OCI-LY1 (cell line): ENCODE measurements around the gene FAM83D.

ENCODE experiments used
- H2AFZ ChIP-seq: fragments of 200-600 bp; sonication (generic), shearing (Covaris generic); 2 replicates; pipeline ENCODE4 v1.6.0; 2014; ENCODE audit warnings: antibody characterized with exemption, mild to moderate bottlenecking, low read length
- H3F3A ChIP-seq: fragments of 200-600 bp; sonication (generic), shearing (Covaris generic); 2 replicates; pipeline ENCODE4 v1.6.0; 2014; ENCODE audit warnings: mild to moderate bottlenecking, antibody characterized with exemption, low read length, moderate library complexity; ENCODE audit not compliant: insufficient read depth
- H3K27ac ChIP-seq: fragments of 200-600 bp; sonication (generic); 2 replicates; pipeline ENCODE4 v1.5.1; 2014; ENCODE audit warnings: low read length, mixed run types, mild to moderate bottlenecking, low read depth; ENCODE audit not compliant: poor library complexity, severe bottlenecking
- H3K27me3 ChIP-seq: fragments of 200-600 bp; sonication (generic); 2 replicates; pipeline ENCODE4 v1.6.0; 2014; ENCODE audit warnings: antibody characterized with exemption, mild to moderate bottlenecking, low read length, moderate library complexity; ENCODE audit not compliant: insufficient read depth
- H3K36me3 ChIP-seq: fragments of 200-600 bp; sonication (generic); 2 replicates; pipeline ENCODE4 v1.6.1; 2014; ENCODE audit warnings: mild to moderate bottlenecking, antibody characterized with exemption, low read length, moderate library complexity, mixed read lengths; ENCODE audit not compliant: insufficient read depth
- H3K4me1 ChIP-seq: fragments of 200-600 bp; sonication (generic); 2 replicates; pipeline ENCODE4 v1.5.1; 2014; ENCODE audit warnings: mild to moderate bottlenecking, low read length, moderate library complexity; ENCODE audit not compliant: insufficient read depth, severe bottlenecking
- H3K4me2 ChIP-seq: fragments of 200-600 bp; sonication (generic), shearing (Covaris generic); 2 replicates; pipeline ENCODE4 v1.6.1; 2014; ENCODE audit warnings: low read length
- H3K4me3 ChIP-seq: fragments of 200-600 bp; sonication (generic); 2 replicates; pipeline ENCODE4 v1.5.1; 2014; ENCODE audit warnings: low read length, low read depth, mild to moderate bottlenecking, mixed read lengths; ENCODE audit not compliant: poor library complexity, severe bottlenecking
- H3K79me2 ChIP-seq: fragments of 200-600 bp; shearing (Covaris generic); 2 replicates; pipeline ENCODE4 v1.6.1; 2016; ENCODE audit warnings: mixed run types, low read length, mixed read lengths; ENCODE audit not compliant: insufficient read depth
- H3K9ac ChIP-seq: fragments of 200-600 bp; sonication (generic), shearing (Covaris generic); 2 replicates; pipeline ENCODE4 v1.6.1; 2014; ENCODE audit warnings: mild to moderate bottlenecking, low read length, mixed read lengths
- H3K9me2 ChIP-seq: fragments of 200-600 bp; sonication (generic), shearing (Covaris generic); 2 replicates; pipeline ENCODE4 v1.6.1; 2014; ENCODE audit warnings: low read depth, mild to moderate bottlenecking, low read length, mixed read lengths
- H3K9me3 ChIP-seq: fragments of 200-600 bp; shearing (Covaris generic); 2 replicates; pipeline ENCODE4 v1.6.1; 2014; ENCODE audit warnings: low read length, mixed read lengths
- H4K20me1 ChIP-seq: fragments of 200-600 bp; sonication (generic), shearing (Covaris generic); 2 replicates; pipeline ENCODE4 v1.6.0; 2016; ENCODE audit warnings: mild to moderate bottlenecking, low read length; ENCODE audit not compliant: insufficient read depth
- EZH2 ChIP-seq: fragments of 200-600 bp; sonication (generic), shearing (Covaris generic); IDR thresholded peaks from 2 replicates; pipeline ENCODE4 v1.8.0; 2017; ENCODE audit warnings: borderline replicate concordance, mixed run types, mild to moderate bottlenecking, antibody characterized with exemption, low read length, moderate library complexity, mixed read lengths
- TF ChIP-seq, protein P1 (sequence below): fragments of 200-600 bp; sonication (generic), shearing (Covaris generic); IDR thresholded peaks from 2 replicates; pipeline ENCODE4 v1.5.1; 2017; ENCODE audit warnings: mild to moderate bottlenecking, antibody characterized with exemption, low read length, moderate library complexity, mixed read lengths

Gene FAM83D

DNA sequence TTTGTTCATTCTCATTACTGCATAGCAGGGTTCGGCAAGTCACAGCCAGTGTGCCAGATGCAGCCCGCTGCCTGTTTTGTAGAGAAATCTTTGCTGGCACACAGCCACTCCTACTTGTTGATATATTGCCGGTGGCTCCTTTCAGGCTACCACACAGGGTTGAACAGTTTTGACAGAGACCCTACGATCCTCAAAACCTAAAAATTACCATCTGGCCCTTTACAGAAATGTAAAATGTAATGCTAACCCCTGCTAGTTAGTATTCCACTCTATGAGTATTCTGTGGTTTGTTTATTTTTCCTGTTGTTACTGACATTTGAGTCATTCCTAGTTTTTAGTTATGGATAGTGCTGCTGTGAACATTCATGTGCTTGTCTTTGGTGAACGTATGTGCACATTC lies 47.4 kb downstream of the FAM83D start:
- H3K27ac ChIP-seq, result no peak overlapping the region
- H3F3A ChIP-seq, result no peaks in the 10 kb centered on the region
- H4K20me1 ChIP-seq, result no peaks in the 10 kb centered on the region
- H3K79me2 ChIP-seq, result no peaks in the 10 kb centered on the region
- no peak overlapping the region for H2AFZ ChIP-seq
- peaks cover 12% of the 10 kb centered on the region for H3K4me1 ChIP-seq
- H3K9ac ChIP-seq, result no peak overlapping the region
- H3K4me2 ChIP-seq, result no peak overlapping the region
- H3K4me3 ChIP-seq, result no peak overlapping the region
- no peaks in the 10 kb centered on the region for H3K9me2 ChIP-seq
- H3K9me3 ChIP-seq, result no peaks in the 10 kb centered on the region
- no peak for TF ChIP-seq EZH2
- TF ChIP-seq, protein P1, sequence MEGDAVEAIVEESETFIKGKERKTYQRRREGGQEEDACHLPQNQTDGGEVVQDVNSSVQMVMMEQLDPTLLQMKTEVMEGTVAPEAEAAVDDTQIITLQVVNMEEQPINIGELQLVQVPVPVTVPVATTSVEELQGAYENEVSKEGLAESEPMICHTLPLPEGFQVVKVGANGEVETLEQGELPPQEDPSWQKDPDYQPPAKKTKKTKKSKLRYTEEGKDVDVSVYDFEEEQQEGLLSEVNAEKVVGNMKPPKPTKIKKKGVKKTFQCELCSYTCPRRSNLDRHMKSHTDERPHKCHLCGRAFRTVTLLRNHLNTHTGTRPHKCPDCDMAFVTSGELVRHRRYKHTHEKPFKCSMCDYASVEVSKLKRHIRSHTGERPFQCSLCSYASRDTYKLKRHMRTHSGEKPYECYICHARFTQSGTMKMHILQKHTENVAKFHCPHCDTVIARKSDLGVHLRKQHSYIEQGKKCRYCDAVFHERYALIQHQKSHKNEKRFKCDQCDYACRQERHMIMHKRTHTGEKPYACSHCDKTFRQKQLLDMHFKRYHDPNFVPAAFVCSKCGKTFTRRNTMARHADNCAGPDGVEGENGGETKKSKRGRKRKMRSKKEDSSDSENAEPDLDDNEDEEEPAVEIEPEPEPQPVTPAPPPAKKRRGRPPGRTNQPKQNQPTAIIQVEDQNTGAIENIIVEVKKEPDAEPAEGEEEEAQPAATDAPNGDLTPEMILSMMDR, result no peak
- H3K36me3 ChIP-seq, result peaks cover 54% of the 10 kb centered on the region; the same call in 1 of the 2 replicates
- H3K27me3 ChIP-seq, result no peaks in the 10 kb centered on the region

DNA sequence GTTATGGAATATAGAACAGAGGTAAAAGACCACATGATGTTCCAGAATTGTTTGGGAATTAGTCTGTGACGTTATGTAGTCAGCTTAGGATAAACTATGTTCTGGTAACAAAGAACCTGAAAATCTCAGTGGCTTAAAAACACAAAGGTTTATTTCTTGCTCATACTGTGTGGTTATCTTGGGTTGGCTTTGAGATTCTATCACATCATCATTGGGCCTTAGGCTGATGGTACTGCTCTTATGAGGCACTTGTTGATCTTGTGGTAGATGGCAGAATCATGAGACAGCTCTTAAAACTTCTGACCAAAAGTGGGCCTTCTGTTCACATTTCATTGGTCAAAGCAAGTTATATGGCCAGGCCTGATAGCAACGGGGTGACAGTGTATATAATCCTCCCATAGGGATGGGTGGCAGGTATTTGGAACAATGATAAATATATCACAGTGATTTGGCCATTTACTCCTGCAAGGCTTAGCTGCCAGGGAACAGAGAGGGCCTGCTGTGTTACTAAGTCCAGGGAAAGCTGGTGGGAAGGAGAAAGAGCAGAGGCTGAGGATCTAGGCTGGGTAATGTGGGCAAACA lies 49.4 kb downstream of the FAM83D start:
- Histone ChIP-seq H4K20me1 (no peaks in the 10 kb centered on the region), H2AFZ (no peak overlapping the region), H3K36me3 (peaks cover 36% of the 10 kb centered on the region; the same call in 1 of the 2 replicates), H3F3A (no peaks in the 10 kb centered on the region), H3K27ac (no peak overlapping the region), H3K9ac (no peak overlapping the region), H3K4me1 (peaks cover 12% of the 10 kb centered on the region), H3K27me3 (no peaks in the 10 kb centered on the region), H3K4me3 (no peak overlapping the region), H3K9me2 (no peaks in the 10 kb centered on the region), H3K79me2 (0 out of 2 replicates have a peak, but pooled peaks cover 3% of the 10 kb centered on the region), H3K4me2 (no peak overlapping the region), H3K9me3 (no peaks in the 10 kb centered on the region)
- TF ChIP-seq EZH2, result no peak
- TF ChIP-seq, protein P1, result no peak

DNA sequence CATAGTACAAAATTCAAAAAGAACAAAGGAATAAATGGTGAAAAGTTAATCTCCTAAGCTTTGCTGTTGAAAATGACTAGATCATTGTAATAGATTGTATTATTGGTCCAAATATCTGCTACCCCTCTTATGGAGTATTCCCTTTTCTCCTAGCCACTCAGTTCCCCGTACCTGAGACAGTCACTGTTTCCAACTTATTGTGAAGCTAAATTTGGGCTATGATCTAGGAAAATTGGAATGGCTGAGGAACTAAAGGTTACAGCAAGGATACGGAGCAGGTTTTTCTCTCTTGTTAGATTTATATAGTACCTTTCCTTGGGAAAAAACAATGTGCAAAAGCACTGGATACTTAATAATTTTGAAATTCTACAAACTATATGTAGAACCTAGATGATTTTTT lies 53.2 kb downstream of the FAM83D start:
- TF ChIP-seq, protein P1, result no peak
- TF ChIP-seq EZH2, result no peak
- H3K79me2 ChIP-seq, result 0 out of 2 replicates have a peak, but pooled peaks cover 3% of the 10 kb centered on the region

More for the DNA sequence above, 53.2 kb downstream of the FAM83D start:
- no peaks in the 10 kb centered on the region for H3K9me2 ChIP-seq
- H3K9ac ChIP-seq, result no peak overlapping the region
- no peaks in the 10 kb centered on the region for H4K20me1 ChIP-seq
- no peak overlapping the region for H3K27ac ChIP-seq
- peaks cover 22% of the 10 kb centered on the region; the same call in 1 of the 2 replicates for H3K36me3 ChIP-seq
- no peaks in the 10 kb centered on the region for H3K27me3 ChIP-seq
- H3K4me1 ChIP-seq, result no peaks in the 10 kb centered on the region
- no peak overlapping the region for H2AFZ ChIP-seq
- H3K4me2 ChIP-seq, result no peak overlapping the region
- H3K9me3 ChIP-seq, result no peaks in the 10 kb centered on the region
- no peaks in the 10 kb centered on the region for H3F3A ChIP-seq
- H3K4me3 ChIP-seq, result no peak overlapping the region
